Uterus (tissue), 4 donors: ENCODE results near the gene MBD3L5. TPM values are rescaled to one million over a fixed set of nuclear protein-coding genes. Genes with fewer than 3 reads are reported as not detected.
"Not testable (repeated sequence)": the region's sequence is repeated elsewhere in the genome, so short reads cannot be mapped to it uniquely, and the experiment has no call there.

Experiments
- DNase-seq, 2 donors: peaks; one replicate each; pipeline ENCODE4 v3.0.0-alpha.2; 2019 to 2020
- H3K27ac ChIP-seq, 2 donors: fragments of 200-600 bp; sonication (generic); 1 replicate in 1 of 2; 2 replicates in 1 of 2; pipeline ENCODE4 v1.5.1; 2016 to 2018
- H3K27me3 ChIP-seq, 2 donors: fragments of 200-600 bp; sonication (generic); one replicate each; pipeline ENCODE4 v1.5.1; 2018 to 2019; ENCODE audit warnings: control low read depth in 1 of 2
- H3K36me3 ChIP-seq, 2 donors: fragments of 200-600 bp; sonication (generic); one replicate each; pipeline ENCODE4 v1.5.1; 2019; ENCODE audit warnings: control low read depth in 1 of 2
- H3K4me1 ChIP-seq, 2 donors: fragments of 200-600 bp; sonication (generic); one replicate each; pipeline ENCODE4 v1.5.1; 2018 to 2019; ENCODE audit warnings: control low read depth in 1 of 2
- H3K4me3 ChIP-seq, 2 donors: fragments of 200-600 bp; sonication (generic); 1 replicate in 1 of 2; 2 replicates in 1 of 2; pipeline ENCODE4 v1.5.1; 2018 to 2019; ENCODE audit warnings: mild to moderate bottlenecking in 1 of 2
- H3K9me3 ChIP-seq, 2 donors: fragments of 200-600 bp; sonication (generic); one replicate each; pipeline ENCODE4 v1.5.1; 2019; ENCODE audit warnings: control low read depth in 1 of 2
- CTCF ChIP-seq, 4 experiments: fragments of 200-600 bp in 2 of 4; fragments of 450-650 bp in 2 of 4; sonication (generic) in 2 of 4; IDR thresholded peaks; one replicate each; pipeline ENCODE4 v1.5.1; 2016 to 2019; ENCODE audit warnings: antibody characterized with exemption in 4 of 4, mild to moderate bottlenecking in 2 of 4, moderate library complexity in 1 of 4
- POLR2A ChIP-seq, 2 donors: fragments of 450-650 bp; IDR thresholded peaks; one replicate each; pipeline ENCODE4 v1.6.1; 2016; ENCODE audit warnings: antibody characterized with exemption in 2 of 2, mild to moderate bottlenecking in 1 of 2, moderate library complexity in 1 of 2
- intact Hi-C: fragments of 100-400 bp; cut with DNase I; formaldehyde crosslinking; loops from one replicate; pipeline ENCODE4 v1.15.1; 2023; ENCODE audit warnings: low total_unique reads
- total RNA-seq, 4 donors: library from RNA; depleted of rRNA in 3 of 4; stranded (reverse); fragments of >200 nt in 3 of 4; gene quantifications; one replicate each; pipeline versions ENCODE4 v1.1.0 to v1.2.4, GENCODE V29; 2014 to 2023
- donor health status: DM: yes; HTN: yes; CAD: no.

The MBD3L5 gene
- total RNA-seq, 4 donors from 2014 or later: not detected

GRCh38 chr19:7006135-7006704 lies 24.2 kb upstream of the MBD3L5 start:
- H3K36me3 ChIP-seq: no peaks in the 10 kb centered on the region
- TF ChIP-seq POLR2A (IDR thresholded peaks at IDR 0.05) (no peak), CTCF (IDR thresholded peaks at IDR 0.05) (no peak)
- DNase-seq: no peak
- no peaks in the 10 kb centered on the region for H3K9me3 ChIP-seq
- intact Hi-C loops: no loop called here
- no peak overlapping the region for H3K27ac ChIP-seq
- no peak overlapping the region for H3K4me3 ChIP-seq
- no peaks in the 10 kb centered on the region for H3K4me1 ChIP-seq
- no peaks in the 10 kb centered on the region for H3K27me3 ChIP-seq

DNA sequence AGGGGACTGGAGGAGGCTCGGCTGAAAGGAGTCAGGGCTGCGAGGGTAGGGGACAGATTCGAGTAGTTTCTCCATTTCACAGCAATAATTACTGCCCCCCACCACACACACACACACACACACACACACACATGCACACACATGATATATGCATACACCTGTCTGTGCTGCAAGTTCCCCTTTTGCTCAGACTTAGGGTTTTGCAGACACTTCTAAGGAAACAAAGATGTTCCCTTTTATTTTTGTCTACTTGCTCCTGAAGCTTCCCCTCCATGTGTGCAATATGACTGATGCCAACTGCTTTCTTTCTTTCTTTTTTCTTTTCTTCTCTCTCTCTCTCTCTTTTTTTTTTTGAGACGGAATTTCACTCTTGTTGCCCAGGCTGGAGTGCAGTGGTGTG lies 22.5 kb upstream of the MBD3L5 start:
- no peak overlapping the region for H3K27ac ChIP-seq
- intact Hi-C loops: no loop called here
- no peak overlapping the region for H3K4me3 ChIP-seq
- H3K4me1 ChIP-seq: no peaks in the 10 kb centered on the region
- H3K36me3 ChIP-seq: no peaks in the 10 kb centered on the region
- no peak for TF ChIP-seq POLR2A (IDR thresholded peaks at IDR 0.05)
- TF ChIP-seq CTCF (IDR thresholded peaks at IDR 0.05): no peak
- H3K9me3 ChIP-seq: no peaks in the 10 kb centered on the region
- no peak for DNase-seq
- no peaks in the 10 kb centered on the region for H3K27me3 ChIP-seq

- Histone ChIP-seq H3K9me3 (no peaks in the 10 kb centered on the region), H3K4me1 (no peaks in the 10 kb centered on the region), H3K27ac (no peak overlapping the region), H3K4me3 (no peak overlapping the region), H3K27me3 (no peaks in the 10 kb centered on the region), H3K36me3 (no peaks in the 10 kb centered on the region)
- TF ChIP-seq POLR2A (IDR thresholded peaks at IDR 0.05): no peak
- no peak for TF ChIP-seq CTCF (IDR thresholded peaks at IDR 0.05)
- intact Hi-C loops: no loop called here
- no peak for DNase-seq
Measured at GRCh38 chr19:7010722-7011593, 19.4 kb upstream of the MBD3L5 start.

GRCh38 chr19:7013678-7014077 lies 16.7 kb upstream of the MBD3L5 start:
- no peak for DNase-seq
- Histone ChIP-seq H3K9me3 (no peaks in the 10 kb centered on the region), H3K36me3 (no peaks in the 10 kb centered on the region), H3K27ac (no peak overlapping the region), H3K27me3 (no peaks in the 10 kb centered on the region), H3K4me3 (no peak overlapping the region), H3K4me1 (no peaks in the 10 kb centered on the region)
- no peak for TF ChIP-seq CTCF (IDR thresholded peaks at IDR 0.05)
- no peak for TF ChIP-seq POLR2A (IDR thresholded peaks at IDR 0.05)
- intact Hi-C loops: no loop called here

DNA sequence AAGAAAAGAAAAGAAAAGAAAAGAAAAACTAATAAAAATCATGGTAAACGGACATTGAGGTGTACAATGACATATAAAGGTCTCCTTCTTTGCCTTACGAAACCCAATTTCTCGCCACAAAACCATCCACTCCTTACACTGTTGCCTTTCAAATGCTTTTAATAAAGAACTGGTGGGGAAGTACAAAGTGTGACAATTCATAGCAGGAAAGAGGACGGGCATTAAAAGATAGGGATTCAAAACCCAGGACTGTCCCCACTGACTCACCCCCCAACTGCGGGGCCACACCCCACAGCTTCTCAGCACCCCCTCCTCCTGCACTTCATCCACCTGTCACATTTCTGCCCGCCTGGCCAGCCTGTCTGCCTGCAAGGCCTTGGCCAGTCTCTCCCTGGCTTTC lies 11.6 kb upstream of the MBD3L5 start:
- intact Hi-C loops: no loop called here

DNA sequence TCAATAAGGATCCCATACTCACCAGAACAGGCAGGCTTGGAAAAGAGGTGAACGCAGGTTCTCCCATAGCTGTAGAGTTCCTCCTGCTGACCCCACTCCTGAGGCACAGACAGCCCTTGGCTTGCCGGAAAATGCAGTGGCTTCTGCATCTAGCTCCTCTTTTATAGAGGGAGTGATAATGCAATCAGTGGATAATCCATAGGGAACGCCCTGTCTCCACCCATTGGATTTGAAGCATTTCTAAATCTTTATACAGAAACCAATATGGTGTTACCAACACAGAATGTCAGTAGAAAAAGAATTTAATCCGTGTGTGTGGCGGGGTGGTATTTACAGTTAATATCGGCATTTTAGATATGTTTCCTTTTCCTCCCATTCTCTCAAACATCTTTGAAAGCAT lies 9.0 kb upstream of the MBD3L5 start, which contains the start of gene MBD3L2B:
MBD3L2B (minus strand) TSS at position 101 of the 400 bp plus-strand sequence; CDS start at position 67, 34 bp downstream.
- intact Hi-C loops, DNase-seq, H3K36me3 ChIP-seq, H3K4me3 ChIP-seq, H3K27me3 ChIP-seq, H3K9me3 ChIP-seq, H3K4me1 ChIP-seq, H3K27ac ChIP-seq: not testable (repeated sequence)

More for the DNA sequence above, 11.6 kb upstream of the MBD3L5 start:
- TF ChIP-seq CTCF (IDR thresholded peaks at IDR 0.05): no peak
- no peak for TF ChIP-seq POLR2A (IDR thresholded peaks at IDR 0.05)
- no peak overlapping the region for H3K4me3 ChIP-seq
- no peaks in the 10 kb centered on the region for H3K27me3 ChIP-seq
- H3K36me3 ChIP-seq: no peaks in the 10 kb centered on the region
- no peaks in the 10 kb centered on the region for H3K4me1 ChIP-seq
- no peak overlapping the region for H3K27ac ChIP-seq
- H3K9me3 ChIP-seq: no peaks in the 10 kb centered on the region
- DNase-seq: no peak

DNA sequence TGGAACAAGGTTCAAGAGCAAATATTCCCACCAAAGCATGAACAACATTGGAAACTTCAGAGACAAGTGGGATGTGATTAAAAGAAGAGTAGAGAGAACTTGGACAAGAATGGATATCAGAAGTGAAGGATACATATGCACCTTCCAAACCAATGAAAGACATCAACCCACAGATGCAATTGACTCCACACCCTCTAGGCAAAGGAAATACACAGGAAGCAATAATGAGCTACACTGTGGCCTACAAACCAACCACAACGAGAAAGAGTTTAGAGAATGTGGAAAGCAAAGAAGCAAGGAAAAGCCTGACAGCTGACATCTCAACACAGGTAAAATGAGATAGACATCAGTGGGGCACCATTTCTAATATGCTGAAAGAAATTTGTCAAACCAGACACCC lies 1.6 kb upstream of the MBD3L5 start:
- H3K27me3 ChIP-seq, H3K36me3 ChIP-seq, intact Hi-C loops, H3K4me1 ChIP-seq, H3K4me3 ChIP-seq, H3K9me3 ChIP-seq, DNase-seq, H3K27ac ChIP-seq: not testable (repeated sequence)

- H3K9me3 ChIP-seq, H3K27me3 ChIP-seq, H3K27ac ChIP-seq, intact Hi-C loops, DNase-seq, H3K4me3 ChIP-seq, H3K36me3 ChIP-seq, H3K4me1 ChIP-seq: not testable (repeated sequence)
Measured at GRCh38 chr19:7040079-7040478, 9.7 kb downstream of the MBD3L5 start, which contains the start of gene MBD3L4. TSS of gene MBD3L4 (minus strand) at chr19:7040179. CDS start at chr19:7040144, 35 bp downstream.
